ENCODE data around the gene ZNF784.
A peak's percentile ranks its signal among the peaks of the same experiment; 100 is the strongest.

ZNF784 gene

DNA sequence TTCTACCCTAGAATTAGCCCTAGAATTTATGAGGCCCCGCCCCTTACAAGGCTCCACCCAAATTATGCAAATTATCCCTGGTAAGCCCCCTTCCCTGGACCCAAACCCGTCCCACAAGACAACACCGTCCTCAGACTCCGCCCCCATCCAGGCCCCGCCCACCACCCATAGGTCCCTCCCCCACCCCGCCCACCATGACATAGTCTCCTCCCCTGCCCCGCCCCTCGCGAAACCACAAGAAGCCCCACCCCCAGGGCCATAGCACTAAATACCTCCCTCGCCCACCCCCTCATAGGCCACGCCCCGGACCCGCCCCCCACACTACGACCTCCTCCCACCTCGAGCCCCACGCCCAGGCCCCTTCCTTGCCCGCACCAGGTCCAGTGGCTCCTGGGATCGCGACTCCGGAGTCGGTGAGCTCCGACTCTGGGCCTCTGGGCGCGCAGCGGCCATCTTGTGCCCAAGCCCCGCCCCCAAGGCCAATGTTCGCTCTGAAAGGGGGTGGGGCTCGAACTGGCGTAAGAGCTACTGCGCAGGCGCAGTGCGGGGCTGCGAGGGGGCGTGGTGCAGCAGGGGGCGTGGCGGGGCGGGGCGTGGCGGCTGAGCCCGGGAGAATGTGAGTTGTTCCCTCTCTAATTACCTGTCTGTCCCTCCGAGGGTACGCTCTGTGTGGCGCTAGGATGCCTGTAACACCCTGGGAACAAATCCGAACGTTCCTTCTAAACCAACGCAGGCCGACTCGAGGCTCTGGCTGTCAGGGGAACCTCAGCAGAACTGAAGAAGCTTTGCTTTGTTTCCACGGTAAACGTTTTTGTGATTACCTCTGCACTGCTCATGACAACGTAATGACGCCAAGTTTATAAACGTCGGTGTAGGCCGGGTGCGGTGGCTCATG is at the start of gene ZNF784:
TSS of gene ZNF784 (minus strand) at position 458 of the 895 bp plus-strand sequence. CDS start at position 453, 5 bp downstream.
- peak; percentile 93 for DNase-seq (ENCODE audit: low read depth)

- DNase-seq (ENCODE audit: low read depth): no peak
Measured at GRCh38 chr19:55673889-55674288, 49.5 kb upstream of the ZNF784 start.

DNA sequence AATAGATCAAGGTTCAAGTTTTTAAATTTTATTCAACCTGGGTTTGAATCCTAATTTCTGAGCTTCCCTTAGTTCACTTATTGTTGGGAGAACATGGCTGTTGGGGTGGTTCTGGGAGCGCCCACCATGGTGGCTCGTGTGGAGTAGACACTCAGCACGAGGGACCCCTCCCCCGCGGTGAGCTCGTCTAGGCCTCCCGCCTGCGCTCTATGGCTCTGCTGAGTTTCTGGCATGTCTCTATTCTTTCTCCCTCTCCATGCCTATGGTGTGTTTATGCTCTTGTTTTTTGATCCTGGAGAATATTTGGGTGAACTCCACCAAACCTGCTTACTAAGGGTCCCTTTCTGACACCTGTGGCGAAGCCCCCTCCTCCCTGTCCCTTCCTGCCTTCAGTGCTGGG is 49.1 kb upstream of the ZNF784 start:
- DNase-seq (ENCODE audit: low read depth): no peak

DNA sequence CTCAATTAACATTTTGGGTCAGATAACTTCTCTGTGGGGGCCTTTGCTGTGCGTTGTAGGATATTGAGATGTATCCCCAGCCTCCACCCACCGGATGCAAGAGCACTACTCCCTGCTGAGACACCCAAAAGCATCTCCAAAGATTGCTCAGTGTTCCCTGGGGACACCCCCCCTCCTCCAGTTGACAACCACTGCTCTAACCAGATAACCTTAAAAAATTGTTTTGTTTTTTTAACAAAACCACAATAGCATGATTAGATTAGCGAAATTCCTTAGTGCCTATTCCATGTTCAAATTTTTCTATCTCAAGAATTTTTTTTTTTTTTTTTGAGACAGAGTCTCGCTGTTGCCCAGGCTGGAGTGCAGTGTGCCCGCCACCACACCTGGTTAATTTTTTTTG is 48.1 kb upstream of the ZNF784 start:
- no peak for DNase-seq (ENCODE audit: low read depth)

GRCh38 chr19:55671054-55671378 is 46.6 kb upstream of the ZNF784 start:
- no peak for DNase-seq (ENCODE audit: low read depth)

- DNase-seq (ENCODE audit: low read depth): no peak
Measured at GRCh38 chr19:55670280-55671053, 46.1 kb upstream of the ZNF784 start.

GRCh38 chr19:55669418-55670279 is 45.3 kb upstream of the ZNF784 start:
- no peak for DNase-seq (ENCODE audit: low read depth)

GRCh38 chr19:55668603-55669348 is 44.4 kb upstream of the ZNF784 start:
- no peak for DNase-seq (ENCODE audit: low read depth)

DNA sequence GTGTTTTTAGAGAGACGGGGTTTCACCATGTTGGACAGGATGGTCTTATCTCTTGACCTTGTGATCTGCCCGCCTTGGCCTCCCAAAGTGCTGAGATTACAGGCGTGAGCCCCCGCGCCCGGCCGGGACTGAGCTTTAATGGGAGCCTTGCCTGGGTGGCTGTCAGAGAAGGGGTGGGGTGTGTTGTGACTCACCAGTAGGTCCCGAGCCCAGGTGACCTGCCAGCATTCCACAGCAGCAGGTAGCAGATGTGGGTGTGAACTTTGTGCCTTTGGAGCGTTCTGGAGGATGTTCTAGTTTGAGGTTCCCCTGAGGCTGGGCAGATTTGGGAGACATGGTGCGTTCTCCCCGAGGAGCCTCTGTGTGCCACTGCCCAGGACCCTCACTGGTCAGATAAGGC is 43.6 kb upstream of the ZNF784 start:
- no peak for DNase-seq (ENCODE audit: low read depth)

DNA sequence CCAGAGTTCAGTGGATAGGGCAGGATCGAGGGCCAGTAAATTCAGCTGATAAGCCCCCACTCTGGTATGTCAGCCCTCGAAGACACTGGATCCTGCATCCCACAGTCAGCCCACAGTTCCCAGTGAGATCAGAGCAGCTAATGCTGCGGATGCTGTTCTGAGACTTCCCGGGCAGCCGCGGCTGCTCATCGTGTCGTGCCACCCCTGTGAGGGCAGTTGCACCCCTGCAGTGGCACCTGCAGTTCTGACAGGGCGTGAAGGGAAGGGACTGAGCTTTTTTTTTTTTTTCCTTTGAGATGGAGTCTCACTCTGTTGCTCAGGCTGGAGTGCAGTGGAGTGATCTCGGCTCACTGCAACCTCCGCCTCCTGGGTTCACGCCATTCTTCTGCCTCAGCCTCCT is 43.1 kb upstream of the ZNF784 start:
- no peak for DNase-seq (ENCODE audit: low read depth)

GRCh38 chr19:55667006-55667381 is 42.6 kb upstream of the ZNF784 start:
- no peak for DNase-seq (ENCODE audit: low read depth)

- no peak for DNase-seq (ENCODE audit: low read depth)
Measured at GRCh38 chr19:55666343-55667005, 42.1 kb upstream of the ZNF784 start.

GRCh38 chr19:55663846-55664536 is 39.6 kb upstream of the ZNF784 start:
- no peak for DNase-seq (ENCODE audit: low read depth)

DNA sequence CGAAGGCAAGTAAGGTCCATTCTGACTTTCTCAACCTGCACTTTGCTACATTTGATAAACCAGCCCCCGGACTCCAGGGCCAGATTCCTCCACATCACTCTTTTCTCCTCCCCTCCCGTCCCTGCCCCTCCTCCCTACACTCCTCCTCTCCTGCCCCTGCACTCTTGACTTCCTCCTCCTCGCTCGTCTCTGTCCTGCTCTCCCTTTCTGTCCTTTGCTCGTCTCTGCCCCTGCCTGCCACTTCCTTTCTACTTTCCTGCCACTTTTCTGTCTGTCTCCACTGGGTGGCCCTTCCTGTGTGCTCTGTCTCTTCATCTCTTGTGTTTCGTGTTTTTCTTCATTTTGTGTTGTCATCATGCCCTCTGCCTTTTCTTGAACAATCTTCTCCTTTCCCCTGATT is 37.5 kb upstream of the ZNF784 start:
- no peak for DNase-seq (ENCODE audit: low read depth)

DNA sequence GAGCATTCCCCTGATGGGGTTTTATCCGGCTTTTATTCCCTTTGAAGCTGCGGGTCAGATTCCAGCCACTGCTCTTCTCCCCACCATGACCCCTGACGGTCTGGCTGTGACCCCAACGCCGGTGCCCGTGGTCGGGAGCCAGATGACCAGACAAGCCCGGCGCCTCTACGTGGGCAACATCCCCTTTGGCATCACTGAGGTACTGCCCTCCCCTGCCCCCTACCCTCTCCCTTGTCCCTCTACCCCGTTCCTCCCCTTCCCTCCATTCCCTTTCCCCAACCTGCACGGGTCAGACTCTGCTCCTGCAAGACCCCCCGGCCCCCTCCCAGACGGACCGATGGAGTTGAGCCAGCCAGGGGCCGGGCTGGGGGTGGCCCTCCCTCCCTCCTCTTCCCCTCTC is 36.6 kb upstream of the ZNF784 start:
- DNase-seq (ENCODE audit: low read depth): no peak

GRCh38 chr19:55660404-55660803 is 36.0 kb upstream of the ZNF784 start:
- DNase-seq (ENCODE audit: low read depth): no peak

GRCh38 chr19:55659822-55660221 is 35.5 kb upstream of the ZNF784 start:
- DNase-seq (ENCODE audit: low read depth): no peak

GRCh38 chr19:55658846-55659459 is 34.6 kb upstream of the ZNF784 start:
- DNase-seq (ENCODE audit: low read depth): no peak

GRCh38 chr19:55656988-55657747 is 32.8 kb upstream of the ZNF784 start:
- no peak for DNase-seq (ENCODE audit: low read depth)
